Measurements from ENCODE around the gene ADAD1.

DNA sequence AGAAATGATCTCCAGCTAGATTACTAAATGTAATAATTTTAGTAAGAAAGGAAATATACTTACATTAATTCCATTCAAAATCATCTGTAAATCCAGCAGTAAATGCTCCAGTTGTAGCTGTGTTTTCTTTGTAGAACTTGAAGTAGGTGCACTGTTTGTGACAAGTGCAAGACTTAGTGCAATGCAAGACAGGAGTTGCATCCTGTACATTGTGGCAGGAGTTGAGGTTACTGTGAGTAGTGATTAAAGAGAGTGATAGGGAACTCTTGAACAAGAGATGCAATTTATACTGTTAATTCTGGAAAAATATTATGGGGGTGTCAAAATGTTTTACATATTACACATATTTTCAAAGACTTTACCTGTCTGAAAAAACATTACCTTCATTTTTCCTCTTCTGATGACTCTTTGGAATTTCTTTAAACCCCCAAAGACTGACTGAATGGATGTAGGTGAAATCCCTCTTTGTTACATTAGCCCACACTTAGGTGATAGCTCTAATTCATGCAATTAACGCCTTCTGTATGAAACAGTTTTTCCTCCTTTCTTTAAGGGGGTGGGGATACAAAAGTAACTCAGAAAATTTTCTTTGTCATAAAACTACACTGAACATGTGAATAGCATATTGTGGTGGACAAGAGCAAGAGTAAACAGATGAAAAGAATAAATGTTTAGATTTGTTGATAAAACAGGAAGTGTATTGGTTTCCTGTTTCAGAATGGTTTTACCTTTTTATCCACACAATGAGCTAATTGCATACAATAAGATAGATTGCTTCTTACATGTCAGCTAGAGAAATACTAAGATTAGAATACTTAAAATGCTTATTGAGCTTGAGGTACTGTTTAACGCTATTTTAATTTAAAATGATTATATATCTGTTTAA, 77.7 kb downstream of the ADAD1 start, which contains the start of gene IL2:
- TF ChIP-seq CTCF (IDR thresholded peaks at IDR 0.05) = no peak
- TF ChIP-seq POLR2A (IDR thresholded peaks at IDR 0.05) = no peak
- TF ChIP-seq POLR2AphosphoS5 (IDR thresholded peaks at IDR 0.05) = no peak
